Frontal cortex (tissue), 4 donors: ENCODE measurements around the gene CCL8. TPM values are rescaled to one million over a fixed set of nuclear protein-coding genes. Genes with fewer than 3 reads are reported as not detected.
"Not testable (repeated sequence)": the region's sequence is repeated elsewhere in the genome, so short reads cannot be mapped to it uniquely, and the experiment has no call there.

Source experiments
- DNase-seq, 2 donors: peaks; one replicate each; pipeline ENCODE4 v3.0.0; 2012; ENCODE audit warnings: low spot score in 2 of 2
- FAIRE-seq: peaks from 2 replicates; lab custom pipeline; 2012; peaks lifted over from hg19 to GRCh38; lab: Jason Lieb, UNC
- total RNA-seq: library from RNA; depleted of rRNA; stranded (reverse); fragments of >200 nt; gene quantifications from one replicate; pipeline ENCODE4 v1.2.3, GENCODE V29; 2014
- donor health status: control.
- donor health status: control.
- donor health status: control.

CCL8 gene
- total RNA-seq, 1 donor from 2014 or later: not detected

- no peak for DNase-seq
- FAIRE-seq: no peak
Measured at GRCh38 chr17:34312080-34312479, 7.2 kb upstream of the CCL8 start.

- DNase-seq: no peak
- FAIRE-seq: no peak
Measured at GRCh38 chr17:34313164-34313563, 6.1 kb upstream of the CCL8 start.

GRCh38 chr17:34314279-34314678, 5.0 kb upstream of the CCL8 start:
- no peak for FAIRE-seq

GRCh38 chr17:34318474-34318873, 761 bp upstream of the CCL8 start:
- no peak for DNase-seq
- no peak for FAIRE-seq

More at GRCh38 chr17:34314279-34314678, 5.0 kb upstream of the CCL8 start:
- no peak for DNase-seq

GRCh38 chr17:34321964-34322363, 2.7 kb downstream of the CCL8 start:
- DNase-seq (no peak), FAIRE-seq (no peak)

GRCh38 chr17:34327580-34327979, 8.3 kb downstream of the CCL8 start:
- not testable (repeated sequence) for DNase-seq, FAIRE-seq

- DNase-seq: no peak
- no peak for FAIRE-seq
Measured at GRCh38 chr17:34337701-34338100, 18.5 kb downstream of the CCL8 start.

- FAIRE-seq (no peak), DNase-seq (no peak)
Measured at GRCh38 chr17:34339138-34339770, 20.0 kb downstream of the CCL8 start.

- DNase-seq (no peak), FAIRE-seq (no peak)
Measured at GRCh38 chr17:34341916-34342315, 22.7 kb downstream of the CCL8 start.

- FAIRE-seq: no peak
- no peak for DNase-seq
Measured at GRCh38 chr17:34347063-34347462, 27.8 kb downstream of the CCL8 start.

GRCh38 chr17:34349751-34350150, 30.5 kb downstream of the CCL8 start:
- FAIRE-seq (no peak), DNase-seq (no peak)

GRCh38 chr17:34351096-34351495, 31.9 kb downstream of the CCL8 start:
- DNase-seq (no peak), FAIRE-seq (no peak)

- FAIRE-seq (no peak), DNase-seq (no peak)
Measured at GRCh38 chr17:34352191-34352590, 33.0 kb downstream of the CCL8 start.

- no peak for FAIRE-seq
- DNase-seq: no peak
Measured at GRCh38 chr17:34354637-34355036, 35.4 kb downstream of the CCL8 start.

GRCh38 chr17:34356194-34356593, 37.0 kb downstream of the CCL8 start, which contains the start of gene CCL13:
Gene CCL13 (plus strand): TSS chr17:34356480. CDS start chr17:34356527, 47 bp downstream.
- DNase-seq (no peak), FAIRE-seq (no peak)

GRCh38 chr17:34357398-34357797, 38.2 kb downstream of the CCL8 start:
- DNase-seq (no peak), FAIRE-seq (no peak)

- FAIRE-seq: no peak
- no peak for DNase-seq
Measured at GRCh38 chr17:34358631-34359030, 39.4 kb downstream of the CCL8 start.

- FAIRE-seq: no peak
Measured at GRCh38 chr17:34360601-34361270, 41.5 kb downstream of the CCL8 start.

GRCh38 chr17:34361478-34362061, 42.3 kb downstream of the CCL8 start:
- FAIRE-seq: no peak
- DNase-seq: peak; percentile 21 to 76

More at GRCh38 chr17:34360601-34361270, 41.5 kb downstream of the CCL8 start:
- no peak for DNase-seq

- DNase-seq (no peak), FAIRE-seq (no peak)
Measured at GRCh38 chr17:34363183-34363661, 44.0 kb downstream of the CCL8 start, which contains the start of gene CCL1. Gene CCL1 (minus strand): TSS chr17:34363233. CDS start chr17:34363161, 72 bp downstream.

- FAIRE-seq (no peak), DNase-seq (no peak)
Measured at GRCh38 chr17:34364751-34365150, 45.5 kb downstream of the CCL8 start.
